ENCODE results near the gene STX2.

STX2 gene

GRCh38 chr12:130796985-130797686 is 41.9 kb downstream of the STX2 start:
- ATAC-seq: no peak
- TF ChIP-seq PPARA (CRISPR knock-in tag; IDR thresholded peaks at IDR 0.05; ENCODE audit: borderline replicate concordance): no peak
- TF ChIP-seq BACH2 (CRISPR knock-in tag; IDR thresholded peaks at IDR 0.05; ENCODE audit: borderline replicate concordance): no peak
- TF ChIP-seq ISL1 (CRISPR knock-in tag; IDR thresholded peaks at IDR 0.05): no peak
- no peak for TF ChIP-seq OSR1 (CRISPR knock-in tag; IDR thresholded peaks at IDR 0.05)
- TF ChIP-seq RARB (CRISPR knock-in tag; IDR thresholded peaks at IDR 0.05): no peak
- TF ChIP-seq ZFP30 (CRISPR knock-in tag; IDR thresholded peaks at IDR 0.05): no peak

GRCh38 chr12:130795906-130796305 is 43.1 kb downstream of the STX2 start:
- no peak for ATAC-seq
- no peak for TF ChIP-seq ZNF8 (CRISPR knock-in tag; IDR thresholded peaks at IDR 0.05)
- no peak for TF ChIP-seq CSRNP3 (CRISPR knock-in tag; IDR thresholded peaks at IDR 0.05)
- no peak for TF ChIP-seq SNAI2 (CRISPR knock-in tag; IDR thresholded peaks at IDR 0.05)
- no peak for TF ChIP-seq GLIS3 (CRISPR knock-in tag; IDR thresholded peaks at IDR 0.05)
- TF ChIP-seq TSHZ2 (CRISPR knock-in tag; IDR thresholded peaks at IDR 0.05): no peak
- TF ChIP-seq ZNF565 (CRISPR knock-in tag; conservative IDR thresholded peaks at IDR 0.05; ENCODE audit: low read depth): no peak
- no peak for TF ChIP-seq CSDC2 (CRISPR knock-in tag; IDR thresholded peaks at IDR 0.05)
- TF ChIP-seq OSR1 (CRISPR knock-in tag; IDR thresholded peaks at IDR 0.05): no peak
- TF ChIP-seq PATZ1 (CRISPR knock-in tag; IDR thresholded peaks at IDR 0.05; ENCODE audit: borderline replicate concordance): no peak
- TF ChIP-seq ZNF70 (CRISPR knock-in tag; IDR thresholded peaks at IDR 0.05): no peak
- TF ChIP-seq BACH2 (CRISPR knock-in tag; IDR thresholded peaks at IDR 0.05; ENCODE audit: borderline replicate concordance): no peak
- TF ChIP-seq ARNTL (CRISPR knock-in tag; IDR thresholded peaks at IDR 0.05; ENCODE audit: borderline replicate concordance, low read depth): no peak
- TF ChIP-seq ZFP3 (CRISPR knock-in tag; IDR thresholded peaks at IDR 0.05): no peak
- TF ChIP-seq TCF4 (CRISPR knock-in tag; IDR thresholded peaks at IDR 0.05; ENCODE audit: borderline replicate concordance): no peak
- no peak for TF ChIP-seq CREB5 (CRISPR knock-in tag; IDR thresholded peaks at IDR 0.05; ENCODE audit: low read depth)
- no peak for TF ChIP-seq RARB (CRISPR knock-in tag; IDR thresholded peaks at IDR 0.05)

GRCh38 chr12:130793554-130793849 is 45.5 kb downstream of the STX2 start:
- no peak for ATAC-seq
- no peak for TF ChIP-seq ISL1 (CRISPR knock-in tag; IDR thresholded peaks at IDR 0.05)
- TF ChIP-seq BACH2 (CRISPR knock-in tag; IDR thresholded peaks at IDR 0.05; ENCODE audit: borderline replicate concordance): no peak
- no peak for TF ChIP-seq RARB (CRISPR knock-in tag; IDR thresholded peaks at IDR 0.05)
- no peak for TF ChIP-seq PATZ1 (CRISPR knock-in tag; IDR thresholded peaks at IDR 0.05; ENCODE audit: borderline replicate concordance)
- TF ChIP-seq TSHZ2 (CRISPR knock-in tag; IDR thresholded peaks at IDR 0.05): no peak
- no peak for TF ChIP-seq CREB5 (CRISPR knock-in tag; IDR thresholded peaks at IDR 0.05; ENCODE audit: low read depth)
- no peak for TF ChIP-seq POU6F1 (CRISPR knock-in tag; IDR thresholded peaks at IDR 0.05; ENCODE audit: borderline replicate concordance, low read depth)
- TF ChIP-seq ZNF70 (CRISPR knock-in tag; IDR thresholded peaks at IDR 0.05): no peak

Measured in SK-N-SH treated with all-trans-retinoic acid at 6 μM for 48 hours (cell line).